Activated gamma-delta T cell treated with Interleukin-2 at 50 U/mL for 16 hours (primary cell): Measurements from ENCODE around the gene SAMD5.

ENCODE experiments used
- DNase-seq: peaks from one replicate; pipeline ENCODE4 v3.0.0-alpha.2; 2020

Gene SAMD5

DNA sequence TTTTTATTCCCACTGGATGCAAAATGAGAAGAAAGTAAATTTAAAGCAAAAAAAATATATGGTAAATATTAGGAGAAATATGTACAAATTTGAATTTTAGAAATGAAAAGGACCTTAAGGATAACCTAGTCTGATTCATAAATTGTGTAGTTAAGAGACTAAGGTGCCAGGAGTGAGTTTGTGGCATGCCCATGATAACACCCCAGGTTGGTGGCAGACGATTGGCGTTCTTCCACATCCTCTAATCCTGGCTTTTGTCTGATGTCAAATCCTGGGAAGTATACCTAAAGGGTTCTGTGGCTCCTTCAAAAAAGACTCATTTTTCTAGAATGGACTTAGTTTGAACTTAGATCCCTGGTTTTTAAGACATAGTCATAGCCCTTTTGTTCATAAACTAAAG is 62.2 kb downstream of the SAMD5 start:
- no peak for DNase-seq

DNA sequence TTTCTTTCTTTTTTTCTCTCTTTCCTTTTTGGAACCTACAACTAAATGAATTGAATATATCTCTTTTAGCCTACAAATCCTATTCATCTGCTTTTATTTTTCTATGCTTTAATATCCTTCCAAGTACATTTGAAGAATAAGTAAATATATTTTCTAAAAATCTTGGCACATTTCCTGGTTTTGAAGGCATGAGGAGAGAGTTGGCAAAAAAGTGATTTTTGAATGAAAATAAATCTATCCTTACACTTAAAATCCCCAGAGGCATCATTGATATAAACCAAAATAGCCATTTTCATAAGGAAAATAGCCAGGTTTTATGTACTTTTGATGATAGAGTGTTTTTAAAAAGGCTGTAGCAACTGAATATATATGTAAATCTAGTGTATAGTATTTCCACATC is 69.0 kb downstream of the SAMD5 start:
- DNase-seq = no peak

DNA sequence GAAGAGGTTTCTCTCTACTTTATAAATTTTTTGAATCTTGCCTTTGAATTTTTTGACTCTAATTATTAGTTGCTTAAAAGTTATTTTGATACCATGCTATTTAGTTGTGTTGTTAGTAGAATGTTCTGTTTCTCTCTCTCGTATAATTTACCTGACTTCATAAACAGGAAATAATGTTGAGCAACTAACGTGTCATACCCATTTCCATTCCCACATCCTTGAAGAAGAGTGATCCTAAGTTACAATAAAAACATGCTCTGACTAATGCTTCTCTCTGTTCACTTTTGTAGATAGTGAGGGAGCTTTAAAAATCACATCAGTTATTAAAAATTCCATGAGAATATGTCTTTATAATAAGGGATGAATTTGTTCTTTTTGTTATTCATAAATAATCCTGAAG is 69.7 kb downstream of the SAMD5 start:
- DNase-seq = no peak

DNA sequence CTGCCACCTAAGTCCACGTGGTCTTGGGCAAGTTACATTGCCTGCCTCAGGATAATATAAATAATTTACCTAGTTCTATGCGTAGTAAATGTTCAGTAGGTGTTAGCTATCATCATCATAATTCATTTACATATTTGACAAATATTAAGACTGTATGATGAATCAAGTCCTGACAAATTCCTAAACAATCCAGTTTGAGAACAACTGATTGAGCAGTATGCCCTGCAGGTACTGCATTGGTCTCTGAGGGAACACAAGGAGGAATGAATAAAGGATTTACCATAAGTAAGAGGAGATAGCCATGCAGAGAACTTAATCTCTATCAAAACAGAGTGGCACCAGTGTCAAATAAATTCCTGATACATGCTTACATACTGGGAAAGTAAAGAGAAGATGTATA is 70.4 kb downstream of the SAMD5 start:
- DNase-seq = no peak

DNA sequence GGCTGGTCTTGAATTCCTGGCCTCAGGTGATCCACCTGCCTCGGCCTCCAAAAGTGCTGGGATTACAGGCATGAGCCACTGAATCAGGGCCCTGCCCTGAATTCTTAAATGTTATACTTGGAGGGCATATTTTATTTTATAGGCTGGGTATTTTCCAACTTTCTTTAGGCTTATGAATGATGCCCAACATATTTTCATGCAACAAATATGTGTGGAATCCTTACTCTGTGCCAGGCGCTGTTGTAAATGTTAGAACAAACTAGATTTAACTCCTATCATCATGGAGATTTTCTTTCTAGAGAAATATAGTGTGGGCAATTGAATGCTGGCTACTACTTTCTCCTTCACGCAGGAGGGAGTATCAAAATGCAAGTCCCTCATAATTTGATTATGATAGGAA is 71.2 kb downstream of the SAMD5 start:
- DNase-seq = no peak

DNA sequence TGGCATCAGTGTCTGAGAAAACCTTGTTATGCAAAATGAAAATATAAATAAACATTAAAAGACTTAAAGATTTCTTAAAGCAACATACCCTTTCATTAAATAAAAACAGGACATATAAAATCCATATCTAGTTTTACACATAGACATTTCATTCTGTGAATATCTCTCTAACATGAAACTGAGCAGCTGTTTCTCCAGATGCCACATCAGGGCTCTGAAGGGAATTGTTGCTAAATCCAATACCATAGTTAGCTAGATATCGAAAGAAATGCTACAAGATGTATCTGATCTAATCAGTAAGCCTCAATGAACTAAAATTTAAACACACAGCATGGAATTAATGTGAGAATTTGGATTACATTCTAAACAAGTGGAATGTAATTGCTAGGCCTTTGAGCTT is 74.5 kb downstream of the SAMD5 start:
- no peak for DNase-seq

DNA sequence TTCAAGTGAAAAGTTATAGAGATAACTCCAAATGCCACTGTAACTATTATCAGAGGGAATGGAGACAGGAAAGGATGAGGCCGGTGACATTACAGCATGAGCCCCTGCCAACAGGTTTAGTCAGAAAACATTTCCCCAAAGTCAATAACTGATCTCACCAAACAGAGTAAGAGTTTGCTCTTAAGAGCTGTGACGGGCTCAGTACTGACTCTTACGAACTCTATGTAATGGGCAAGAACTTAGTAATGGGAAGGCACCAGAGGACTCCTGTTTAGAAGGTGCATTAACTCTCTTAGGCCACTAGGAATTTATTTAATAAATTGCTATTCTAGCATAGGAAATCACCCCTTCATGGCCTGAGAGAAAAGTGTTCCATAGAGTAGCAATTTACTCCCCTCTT is 76.8 kb downstream of the SAMD5 start:
- no peak for DNase-seq

DNA sequence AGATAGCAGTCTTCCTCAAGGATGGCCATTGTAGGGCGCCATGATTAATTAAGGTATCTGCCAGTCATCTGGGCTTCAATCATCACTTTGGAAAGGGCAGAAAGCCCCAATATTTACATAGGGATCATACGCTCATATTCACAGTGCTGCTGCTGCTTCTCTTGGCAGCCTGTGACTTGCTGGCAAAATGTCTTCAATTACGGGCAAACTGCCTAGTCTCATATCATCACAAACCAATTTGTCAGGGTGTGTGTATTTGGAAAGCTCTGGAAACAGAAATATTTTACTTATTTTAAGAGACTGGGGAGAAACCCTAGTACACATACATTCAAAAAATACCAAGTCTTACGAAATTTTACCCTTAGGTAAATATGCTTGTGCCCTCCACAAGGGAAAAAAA is 77.6 kb downstream of the SAMD5 start:
- no peak for DNase-seq

DNA sequence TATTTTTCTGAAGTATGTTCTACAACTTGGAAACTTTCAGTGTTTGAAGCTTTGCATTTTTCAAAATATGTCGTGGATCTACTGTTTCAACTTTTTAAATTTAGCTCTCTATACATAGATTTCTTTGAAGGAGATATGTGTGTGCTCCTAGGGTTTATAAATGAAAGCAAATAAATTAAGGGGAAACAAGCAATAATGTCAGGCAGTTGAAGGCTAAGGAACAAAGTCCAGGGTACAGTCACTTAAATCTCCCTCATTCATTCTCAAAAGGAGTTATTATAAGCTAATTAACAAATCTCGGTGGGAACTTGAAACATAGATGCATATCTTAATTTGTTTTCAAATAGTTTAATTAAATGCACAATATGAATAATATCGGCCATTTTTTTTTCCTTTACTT is 79.4 kb downstream of the SAMD5 start:
- no peak for DNase-seq

DNA sequence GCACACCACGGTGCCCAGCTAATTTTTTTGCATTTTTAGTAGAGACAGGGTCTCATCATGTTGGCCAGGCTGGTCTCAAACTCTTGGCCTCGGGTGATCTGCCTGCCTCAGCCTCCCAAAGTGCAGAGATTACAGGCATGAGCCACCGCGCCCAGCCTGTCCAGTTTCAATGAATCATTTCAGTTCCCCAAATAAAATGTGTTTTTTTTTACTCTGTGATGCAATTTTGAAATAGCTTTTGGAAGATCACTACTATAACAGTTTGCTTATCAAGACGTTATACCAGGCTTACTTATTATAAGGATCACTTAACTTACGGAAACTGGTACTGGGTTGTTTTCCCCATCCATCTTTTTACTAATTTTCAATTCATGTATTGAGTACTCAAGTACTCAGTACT is 80.0 kb downstream of the SAMD5 start:
- no peak for DNase-seq

DNA sequence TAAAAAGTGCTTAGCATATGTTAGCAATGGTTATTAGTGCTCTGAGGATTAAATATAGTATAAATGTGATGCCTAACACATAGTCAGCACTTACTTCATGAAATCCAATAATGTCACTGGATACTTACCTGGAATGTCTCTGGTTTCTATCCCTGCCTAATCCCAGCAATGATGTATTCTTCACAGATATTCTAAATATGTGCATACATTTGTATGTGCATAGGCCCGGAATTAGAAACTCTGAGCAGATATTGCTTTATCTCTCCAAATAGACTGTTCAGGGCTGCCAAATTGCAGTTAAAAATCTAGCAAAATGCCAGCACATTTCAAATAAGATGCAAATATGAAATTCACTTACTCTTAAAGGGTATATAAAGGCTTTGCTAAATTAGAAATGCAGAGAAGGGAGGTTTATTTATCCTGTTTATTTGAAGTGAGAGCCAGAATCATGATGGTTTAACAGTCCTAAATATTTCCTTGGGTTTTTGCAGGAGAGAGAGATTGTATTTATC is 81.3 kb downstream of the SAMD5 start:
- no peak for DNase-seq

DNA sequence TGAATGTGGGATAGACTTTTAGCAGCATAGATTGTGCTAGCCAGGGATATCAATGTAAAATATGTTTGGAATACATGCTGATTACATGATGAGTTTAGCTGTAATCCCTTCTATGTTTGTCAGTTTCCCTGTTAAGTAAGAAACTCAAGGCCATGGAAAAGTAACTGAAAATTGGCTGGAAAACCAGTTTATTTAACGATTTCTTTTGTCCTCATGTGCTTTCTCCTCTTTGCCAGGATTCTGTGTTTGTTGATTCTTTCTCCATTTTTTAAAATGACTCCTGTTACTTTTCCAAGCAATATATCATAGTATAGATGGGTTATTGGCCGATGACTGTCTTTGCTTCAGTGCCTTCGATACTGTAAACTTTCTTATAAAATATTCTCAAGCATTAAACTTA is 87.5 kb downstream of the SAMD5 start:
- DNase-seq = no peak

DNA sequence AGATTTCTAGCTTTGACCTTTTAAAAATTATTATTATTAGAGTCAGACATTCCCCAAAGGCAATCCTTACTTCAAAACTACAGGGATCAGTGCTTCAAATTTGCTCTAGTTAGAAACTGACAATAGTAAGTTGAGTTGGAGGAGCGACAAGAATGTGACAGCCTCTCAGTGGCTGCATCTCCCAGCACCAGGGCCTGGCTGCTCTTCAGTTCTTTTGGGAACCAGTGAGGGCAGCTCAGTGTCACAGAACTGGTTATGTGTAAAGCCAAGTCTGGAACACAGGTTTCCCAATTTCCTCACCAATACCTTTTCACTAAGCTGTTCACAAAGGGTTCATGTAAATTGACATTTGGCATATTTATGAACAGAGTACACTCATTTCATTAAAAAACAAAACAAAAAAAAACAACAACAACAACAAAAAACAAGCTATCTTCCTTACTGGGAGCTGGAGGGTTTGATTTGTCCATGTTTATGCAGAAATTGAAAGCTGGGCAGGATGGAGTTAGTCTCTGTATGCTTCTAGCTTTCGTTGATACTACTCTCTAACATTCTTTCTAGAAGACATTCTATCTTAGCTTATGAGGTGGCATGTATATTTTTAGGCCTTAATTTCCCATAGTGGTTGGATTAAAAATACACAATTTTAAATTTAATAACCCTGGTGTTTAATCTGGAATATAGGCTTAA is 95.0 kb downstream of the SAMD5 start:
- no peak for DNase-seq

DNA sequence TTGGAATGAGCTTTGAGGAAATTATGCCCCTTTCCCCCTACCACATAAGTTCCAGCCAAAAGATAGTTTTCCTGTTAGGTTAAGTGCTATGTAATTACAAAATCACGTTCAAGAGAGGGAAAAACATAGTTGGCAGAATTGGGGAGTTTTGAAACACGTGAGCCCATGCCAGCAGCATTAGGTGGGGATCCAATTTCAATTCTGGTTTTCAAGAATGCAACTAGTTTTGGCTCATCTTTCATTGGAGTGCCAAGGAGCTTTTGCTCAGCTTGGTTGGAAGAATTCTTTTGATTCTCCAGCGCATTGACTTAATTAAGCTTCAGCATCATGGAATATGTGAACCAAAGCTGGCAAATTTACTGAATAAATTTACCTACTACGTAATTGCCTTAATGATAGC is 95.9 kb downstream of the SAMD5 start:
- no peak for DNase-seq

DNA sequence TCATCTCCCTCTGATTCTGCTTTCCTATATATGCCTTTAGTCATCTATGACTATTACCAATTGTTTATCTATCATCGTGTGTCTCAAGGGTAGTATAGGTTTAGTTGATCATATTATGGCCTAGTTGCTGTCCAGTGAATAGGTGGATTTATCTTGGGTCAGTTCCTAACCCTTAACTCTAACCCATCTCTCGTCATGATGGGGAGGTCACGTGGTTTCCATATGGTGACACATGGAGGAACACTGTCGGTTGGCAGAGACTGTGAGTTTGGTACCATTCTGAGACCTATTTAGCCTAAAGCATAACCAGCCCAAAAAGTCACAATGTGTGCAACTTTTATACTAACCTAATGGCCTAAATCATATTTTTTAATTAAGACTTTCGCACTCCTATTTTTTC is 103.5 kb downstream of the SAMD5 start:
- no peak for DNase-seq

DNA sequence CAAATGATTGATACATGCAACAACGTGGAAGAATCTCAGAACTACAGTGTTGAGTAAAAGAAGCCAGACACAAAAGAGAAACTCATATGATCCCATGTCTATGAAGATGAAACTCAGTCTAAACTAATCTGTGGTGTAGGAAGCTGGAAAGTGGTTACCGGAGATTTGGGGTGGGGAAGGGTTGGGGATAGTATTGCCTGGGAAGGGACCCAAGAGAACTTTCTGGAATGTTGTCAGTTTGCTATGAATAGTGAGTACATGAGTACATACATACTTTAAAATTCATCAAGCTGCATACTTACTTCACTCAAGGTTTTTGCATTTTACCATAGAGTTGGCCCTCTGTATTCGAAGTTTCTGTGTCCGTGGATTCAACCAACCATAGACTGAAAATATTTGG is 106.0 kb downstream of the SAMD5 start:
- DNase-seq = no peak

DNA sequence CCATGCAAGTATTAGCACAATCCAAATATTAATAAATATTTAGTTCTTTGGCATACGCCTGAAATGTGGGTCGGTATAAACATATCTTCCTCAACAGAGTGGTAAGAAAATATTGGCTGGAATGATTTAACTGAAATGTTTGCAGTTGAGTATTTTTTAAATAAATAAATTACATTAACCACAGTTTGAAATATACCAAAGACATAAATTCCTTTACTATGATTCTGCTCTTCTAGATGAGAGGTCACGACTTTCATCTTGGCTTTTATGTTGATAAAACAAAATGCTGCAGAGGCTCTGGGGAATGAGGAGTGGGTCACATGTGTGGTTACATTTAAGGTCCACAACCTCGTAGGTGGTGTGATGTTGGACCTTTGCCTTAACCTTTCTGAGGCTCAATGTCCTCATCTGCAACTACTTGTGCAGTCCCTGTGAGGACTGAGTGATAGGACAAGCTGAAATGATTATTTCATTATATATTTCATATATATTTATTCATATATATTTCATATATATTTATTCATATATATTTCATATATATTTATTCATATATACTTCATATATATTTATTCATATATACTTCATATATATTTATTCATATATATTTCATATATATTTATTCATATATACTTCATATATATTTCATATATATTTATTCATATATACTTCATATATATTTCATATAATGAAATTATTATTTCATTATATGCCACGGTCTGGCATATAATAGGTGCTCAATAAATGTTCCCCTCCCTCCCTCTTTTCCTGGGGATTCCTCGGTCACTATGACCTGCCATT is 107.4 kb downstream of the SAMD5 start:
- DNase-seq = no peak

DNA sequence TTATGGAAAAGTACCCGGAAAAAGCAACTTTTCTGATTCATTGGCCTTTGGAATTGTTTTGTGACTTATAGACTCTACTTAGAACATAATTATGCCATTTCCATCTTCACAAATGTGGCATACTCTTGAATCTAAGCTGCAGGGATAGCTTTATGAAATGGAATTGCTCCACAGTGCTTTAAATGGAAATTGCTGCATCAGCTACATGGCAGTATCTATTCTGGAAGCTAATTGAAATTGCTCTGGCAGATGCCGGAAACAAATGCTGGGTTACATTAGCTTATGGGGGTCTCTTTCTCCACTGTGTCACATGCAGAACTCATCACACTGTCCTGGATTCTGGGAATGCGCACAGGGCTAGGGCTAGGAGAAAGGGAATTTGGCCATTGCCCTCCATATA is 108.9 kb downstream of the SAMD5 start:
- no peak for DNase-seq

DNA sequence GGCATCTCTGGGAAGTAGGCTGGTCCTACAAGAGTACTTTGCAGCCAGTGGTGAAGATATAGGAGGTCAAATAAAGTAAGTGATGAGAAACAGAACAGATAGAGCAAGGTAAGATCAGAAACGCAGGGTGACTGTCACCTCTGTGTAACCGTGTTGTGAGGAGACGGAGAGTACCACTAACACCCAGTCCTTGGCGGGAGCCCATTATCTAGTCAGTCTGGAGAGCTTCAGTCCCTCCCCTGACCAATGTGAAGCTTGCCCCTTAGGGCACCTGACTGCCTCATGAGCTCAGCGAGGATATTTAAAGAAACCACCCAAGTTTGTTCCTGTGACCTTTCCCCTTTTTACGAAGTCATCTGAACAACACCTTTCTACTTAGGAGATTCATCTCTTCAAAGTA is 110.0 kb downstream of the SAMD5 start:
- no peak for DNase-seq

DNA sequence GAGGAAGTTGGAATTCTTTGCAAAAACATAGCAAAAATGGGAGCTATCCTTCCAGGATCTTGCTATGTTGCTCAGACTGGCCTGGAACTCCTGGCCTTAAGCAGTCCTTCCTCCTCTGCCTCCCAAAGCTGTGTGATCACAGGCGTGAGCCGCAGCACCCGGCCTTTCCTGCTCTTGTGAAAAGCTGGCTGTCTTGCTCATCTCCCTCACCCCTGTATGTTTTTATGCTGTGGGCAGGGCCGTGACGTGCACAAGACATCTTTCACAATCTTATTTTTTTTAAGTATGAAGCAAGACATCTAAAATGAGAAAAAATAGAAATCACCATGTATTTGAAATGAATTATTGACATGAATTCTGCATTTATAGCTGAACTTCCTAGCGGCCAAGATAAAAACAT is 110.4 kb downstream of the SAMD5 start:
- no peak for DNase-seq
